Erythroblast (primary cell): Measurements from ENCODE around the gene STK38.

Experiments
- DNase-seq, 2 experiments: peaks; one replicate each; lab custom pipeline; 2025; lab: John Stamatoyannopoulos, UW
- GATA1 ChIP-seq: IDR thresholded peaks from 2 replicates; pipeline ENCODE4 v1.6.1; 2011; ENCODE audit warnings: low read depth, mild to moderate bottlenecking, control low read depth, low read length, moderate library complexity
- POLR2A ChIP-seq: IDR thresholded peaks from 2 replicates; pipeline ENCODE4 v1.6.1; 2011; ENCODE audit warnings: mild to moderate bottlenecking, low read length

STK38 gene

DNA sequence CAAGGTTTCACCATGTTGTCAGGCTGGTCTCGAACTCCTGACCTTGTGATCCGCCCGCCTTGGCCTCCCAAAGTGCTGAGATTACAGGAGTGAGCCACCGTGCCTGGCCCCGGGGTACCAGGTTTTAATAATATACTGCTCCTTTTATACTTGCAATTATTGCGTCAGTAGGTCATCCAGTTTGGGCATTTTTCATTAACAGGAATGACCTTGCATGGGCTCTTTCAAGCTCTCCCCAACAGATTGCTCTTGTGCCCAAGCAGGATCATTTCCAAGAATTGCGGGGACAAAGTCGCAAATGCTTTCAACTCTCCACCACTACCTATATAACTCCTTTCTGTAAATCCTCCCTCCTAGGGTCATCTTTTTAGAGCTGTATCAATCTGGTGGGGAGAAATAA is 23.8 kb downstream of the STK38 start:
- TF ChIP-seq POLR2A (no peak), GATA1 (no peak)
- no peak for DNase-seq

DNA sequence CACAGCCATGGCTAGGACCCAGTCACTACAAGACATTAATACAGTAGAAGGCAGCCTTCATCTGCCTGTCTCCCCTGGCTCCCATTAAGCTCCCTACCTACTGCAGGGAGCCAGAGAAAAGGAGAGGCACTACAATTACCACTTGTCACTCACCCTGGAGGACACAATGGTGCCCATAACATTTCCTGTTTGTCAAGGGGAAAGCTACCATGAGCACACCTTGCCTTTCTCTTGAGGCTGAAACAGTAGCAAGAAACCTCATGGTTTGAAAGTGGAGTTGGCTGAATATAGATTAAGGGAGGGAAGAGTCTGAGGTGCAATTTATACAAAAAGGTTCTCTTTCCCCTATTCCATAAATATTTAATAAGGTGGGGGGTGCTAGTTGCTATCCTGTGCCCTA is 27.9 kb downstream of the STK38 start:
- TF ChIP-seq GATA1, result no peak
- no peak for TF ChIP-seq POLR2A
- DNase-seq, result no peak

DNA sequence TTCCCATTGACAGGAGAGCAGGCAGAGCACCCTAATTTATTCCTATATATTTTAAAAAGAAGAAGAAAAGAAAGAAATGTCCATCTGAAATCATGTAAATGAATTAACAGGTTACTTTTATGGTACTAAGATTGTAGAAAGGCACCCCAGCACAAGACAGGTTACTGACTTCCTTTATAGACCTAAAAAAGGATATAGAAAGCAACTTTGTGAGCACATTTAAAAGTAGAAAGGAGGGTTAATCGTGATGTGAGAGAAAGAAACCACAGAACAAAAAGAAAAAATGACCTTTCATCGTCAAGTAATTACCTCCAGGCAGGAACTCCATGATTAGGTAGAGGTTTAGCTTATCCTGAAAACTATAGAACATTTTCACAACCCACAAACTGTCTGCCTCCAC is 29.9 kb downstream of the STK38 start:
- no peak for TF ChIP-seq POLR2A
- DNase-seq, result no peak

DNA sequence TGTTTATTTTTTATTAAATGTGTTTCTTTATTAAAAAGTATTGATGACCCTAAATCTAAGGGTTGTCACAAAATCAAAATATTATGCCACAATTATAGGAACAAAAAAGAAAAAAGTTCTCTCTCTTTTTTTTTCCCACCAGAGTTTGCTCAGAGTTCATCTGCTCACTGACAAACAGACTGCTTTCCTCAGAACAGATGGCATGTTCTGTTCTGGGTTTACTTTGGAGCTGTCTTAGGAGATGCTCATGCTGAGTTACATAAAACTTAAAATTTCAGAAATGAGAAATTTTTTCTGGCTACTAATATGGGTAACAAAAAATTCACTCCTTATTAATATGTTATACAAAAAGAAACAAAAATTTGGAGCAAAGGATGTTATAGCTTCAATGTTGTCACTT is 30.3 kb downstream of the STK38 start:
- DNase-seq, result no peak
- TF ChIP-seq GATA1 (no peak), POLR2A (no peak)

DNA sequence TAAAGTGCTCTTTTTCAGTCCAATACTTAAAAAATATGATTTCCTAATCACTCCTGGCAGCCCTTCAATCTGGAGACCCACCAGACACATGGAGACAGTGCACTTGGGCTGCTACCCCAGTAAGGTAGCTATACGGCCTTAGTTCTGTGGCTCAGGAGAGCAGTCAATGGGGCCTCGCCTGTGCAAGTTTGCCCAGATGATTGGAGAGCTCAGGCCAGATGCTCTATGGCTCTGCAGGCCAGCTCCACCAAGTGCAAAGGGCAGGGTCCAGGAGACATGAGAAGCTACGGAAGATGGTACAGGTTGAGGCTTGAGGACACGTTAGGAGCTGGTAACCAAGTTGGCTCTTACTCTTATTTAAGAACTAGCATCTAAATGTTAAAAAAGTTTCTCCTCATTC is 30.7 kb downstream of the STK38 start:
- DNase-seq, result no peak
- TF ChIP-seq POLR2A (no peak), GATA1 (no peak)

DNA sequence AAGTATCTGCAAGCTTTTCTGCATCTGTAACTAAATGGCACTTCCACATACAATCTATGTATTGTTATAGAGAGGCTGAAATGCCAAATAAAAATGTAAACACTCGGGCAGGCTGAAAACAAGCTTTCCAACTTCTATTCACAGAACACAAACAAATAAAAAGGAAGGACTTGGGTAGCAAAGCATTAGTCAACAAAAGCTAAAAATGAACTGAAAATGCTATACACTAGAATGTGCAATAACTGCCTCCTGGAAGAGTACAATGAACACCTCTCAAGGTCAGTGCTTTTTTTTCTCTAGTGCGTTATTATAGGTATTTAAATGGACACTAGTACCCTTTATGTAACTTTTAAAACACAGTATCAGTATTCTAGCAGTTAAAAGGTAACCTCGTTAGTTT is 31.4 kb downstream of the STK38 start:
- no peak for DNase-seq
- TF ChIP-seq POLR2A, result no peak
- no peak for TF ChIP-seq GATA1

DNA sequence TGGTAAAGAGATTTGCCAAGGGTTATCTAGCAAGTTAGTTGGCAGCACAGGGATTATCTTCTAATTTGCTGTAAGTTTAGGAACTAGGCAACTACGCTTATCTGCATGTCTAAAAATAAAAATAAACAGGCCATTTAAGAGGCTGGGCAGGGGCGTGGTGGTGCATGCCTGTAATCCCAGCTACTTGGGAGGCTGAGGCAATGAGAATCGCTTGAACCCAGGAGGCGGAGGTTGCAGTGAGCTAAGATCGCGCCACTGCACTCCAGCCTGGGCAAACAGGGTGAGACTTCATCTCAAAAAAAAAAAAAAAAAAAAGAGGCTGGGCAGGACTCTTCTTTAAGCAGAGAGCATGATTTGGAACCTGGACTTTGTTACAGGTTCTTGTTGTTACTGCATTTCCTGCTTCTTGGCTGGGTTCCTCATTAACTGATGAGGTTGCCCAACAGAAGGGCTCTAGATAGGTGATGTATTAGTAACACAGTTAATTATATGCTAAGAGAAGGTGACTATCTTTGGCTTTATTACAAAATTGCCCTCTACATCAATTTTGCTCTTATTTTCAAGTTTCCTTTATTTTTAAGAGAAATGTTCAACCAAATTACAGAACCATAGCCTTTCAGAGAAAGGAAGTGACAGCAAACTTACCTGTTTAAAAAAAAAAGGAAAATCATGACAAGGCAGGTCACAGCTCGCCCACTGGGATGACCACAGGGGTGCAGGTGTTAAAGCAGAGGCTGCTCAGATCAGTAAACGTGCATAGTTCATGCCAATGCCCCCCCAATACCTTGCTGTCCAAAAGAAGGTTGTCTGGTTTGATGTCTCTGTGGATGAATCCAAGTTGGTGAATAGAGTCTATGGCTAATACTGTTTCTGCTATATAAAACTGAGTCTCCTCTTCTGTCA is 32.5 kb downstream of the STK38 start:
- DNase-seq, result no peak
- TF ChIP-seq POLR2A (no peak), GATA1 (no peak)

DNA sequence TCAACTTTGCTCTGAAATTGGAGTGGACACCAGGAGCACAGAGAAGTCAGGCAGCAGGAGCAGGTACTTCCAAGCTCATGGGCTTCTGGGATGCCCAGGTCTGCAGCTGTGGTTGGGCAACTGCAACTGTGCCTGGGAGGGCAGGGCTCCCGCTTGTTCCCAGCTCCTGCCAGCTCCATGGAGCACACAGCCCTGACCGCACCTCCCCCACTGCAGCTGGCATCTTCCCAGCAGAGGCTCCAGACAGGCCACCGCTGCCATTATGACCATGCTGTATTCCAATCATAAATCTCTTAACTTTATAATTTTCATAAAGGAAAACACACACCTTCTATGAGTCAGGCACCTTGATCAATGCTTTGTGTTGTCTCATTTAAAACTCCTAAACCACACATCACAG is 36.9 kb downstream of the STK38 start:
- no peak for DNase-seq
- TF ChIP-seq GATA1 (no peak), POLR2A (no peak)

DNA sequence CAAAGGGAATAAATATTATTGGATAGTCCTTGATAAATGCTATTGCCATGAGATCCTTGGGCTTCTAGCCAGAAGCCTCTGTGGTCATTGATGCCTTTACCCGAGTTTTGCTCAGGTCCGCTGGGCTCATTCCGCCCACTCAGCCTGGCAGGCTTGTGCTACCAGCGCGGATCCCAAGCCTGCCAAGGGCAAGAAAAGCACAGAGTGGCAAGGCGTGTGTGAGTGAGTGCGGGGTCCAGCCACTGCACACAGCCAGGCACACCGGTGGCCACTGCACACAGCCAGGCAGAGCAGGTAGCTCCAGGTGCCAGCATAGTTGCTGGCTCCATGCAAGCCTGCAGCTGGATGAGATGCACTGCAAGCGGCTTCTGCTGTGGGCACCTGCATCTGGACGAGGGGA is 38.7 kb downstream of the STK38 start:
- TF ChIP-seq POLR2A (no peak), GATA1 (no peak)
- no peak for DNase-seq

DNA sequence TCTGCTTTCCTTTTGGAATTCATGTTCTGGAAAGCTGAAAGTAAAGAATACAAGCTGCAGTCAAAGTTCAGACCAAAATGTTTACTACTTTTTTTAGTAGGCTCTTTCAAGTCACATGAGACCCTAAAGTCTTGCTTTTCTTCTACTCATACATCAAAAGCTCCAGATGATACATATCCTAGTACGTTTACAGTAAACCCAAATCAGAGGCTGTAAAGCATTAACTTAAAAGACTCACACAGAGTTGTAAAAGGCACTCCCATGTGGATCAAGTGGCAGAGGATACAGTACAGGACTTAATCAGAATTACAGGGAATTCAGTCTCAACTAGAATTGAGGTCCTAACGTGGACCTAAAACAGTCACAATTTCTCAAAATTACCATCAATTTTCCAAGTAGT is 40.7 kb downstream of the STK38 start:
- no peak for DNase-seq
- TF ChIP-seq GATA1 (no peak), POLR2A (no peak)

DNA sequence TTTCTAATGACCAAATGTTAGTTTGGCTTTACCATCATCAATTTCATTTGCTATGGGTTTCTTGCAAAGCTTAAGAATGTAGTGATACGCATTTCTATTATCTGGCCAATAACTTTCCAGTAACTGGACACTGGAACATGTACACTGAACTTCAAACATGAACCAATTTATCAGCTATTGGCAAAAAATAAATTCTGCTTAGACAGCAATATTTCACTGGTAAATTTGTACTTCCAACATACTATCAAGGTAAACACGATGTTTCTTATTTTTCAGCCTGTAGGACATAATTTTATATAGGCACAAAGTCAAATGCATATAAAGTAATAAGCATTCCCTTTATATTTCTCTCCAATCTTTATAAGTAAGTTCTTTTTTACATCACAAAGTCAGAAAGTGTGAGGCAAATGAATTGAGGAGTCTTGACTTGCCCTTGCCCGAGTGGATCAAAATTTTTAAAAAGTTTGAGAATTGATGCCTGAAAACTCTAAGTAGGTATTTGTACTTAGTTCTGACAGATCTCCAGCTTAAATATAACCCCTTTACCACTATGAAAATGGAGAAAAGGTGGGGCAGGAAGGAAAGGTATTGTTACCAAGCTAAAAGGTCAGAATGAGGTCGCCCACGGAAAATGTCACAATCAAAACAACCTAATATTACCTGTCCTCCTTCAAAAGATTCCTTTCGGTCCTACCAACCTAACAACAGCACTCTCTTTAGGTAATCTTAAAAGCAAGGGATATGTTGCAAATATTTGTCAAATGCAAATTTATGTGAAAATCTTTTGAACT is 41.3 kb downstream of the STK38 start:
- DNase-seq, result no peak

DNA sequence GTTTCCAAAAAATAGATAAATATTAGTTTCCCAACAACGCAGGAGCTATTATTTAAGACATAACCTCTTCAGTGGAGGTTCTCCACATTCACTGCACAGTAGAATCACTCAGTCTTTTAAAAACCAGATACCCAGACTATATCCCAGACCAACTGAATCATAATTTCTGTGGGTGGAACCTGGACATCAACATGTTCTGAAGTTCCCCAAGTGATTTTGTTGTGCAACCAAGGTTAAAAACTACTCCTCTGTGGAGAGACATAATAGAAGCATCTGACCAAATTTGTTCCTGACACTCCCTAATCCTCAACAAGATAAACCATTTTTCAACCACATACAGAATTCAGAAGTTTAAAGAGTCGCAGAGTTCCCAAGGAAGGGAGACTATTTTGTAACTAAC is 42.3 kb downstream of the STK38 start:
- TF ChIP-seq GATA1, result no peak
- TF ChIP-seq POLR2A, result no peak
- DNase-seq, result no peak

More for the DNA sequence above, 41.3 kb downstream of the STK38 start:
- no peak for TF ChIP-seq POLR2A
- no peak for TF ChIP-seq GATA1

DNA sequence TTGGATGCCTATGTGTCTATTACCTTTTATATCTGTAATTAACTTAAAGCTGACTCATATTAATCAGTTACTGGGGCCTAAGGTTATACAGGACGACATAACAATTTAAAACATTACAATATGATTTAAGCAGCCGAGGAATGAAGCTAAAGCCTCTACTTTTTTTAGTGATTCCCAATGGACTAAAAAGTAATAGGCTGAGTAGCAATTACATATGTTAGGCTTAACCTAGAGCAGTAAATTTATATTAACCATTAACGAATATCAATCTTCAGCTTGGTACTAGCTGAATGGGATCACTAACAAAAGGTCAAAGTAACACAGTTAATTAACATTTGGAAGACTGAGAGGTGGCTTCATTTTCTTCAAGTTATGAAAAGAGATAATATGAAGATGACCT is 43.1 kb downstream of the STK38 start:
- TF ChIP-seq GATA1, result no peak
- DNase-seq, result no peak

DNA sequence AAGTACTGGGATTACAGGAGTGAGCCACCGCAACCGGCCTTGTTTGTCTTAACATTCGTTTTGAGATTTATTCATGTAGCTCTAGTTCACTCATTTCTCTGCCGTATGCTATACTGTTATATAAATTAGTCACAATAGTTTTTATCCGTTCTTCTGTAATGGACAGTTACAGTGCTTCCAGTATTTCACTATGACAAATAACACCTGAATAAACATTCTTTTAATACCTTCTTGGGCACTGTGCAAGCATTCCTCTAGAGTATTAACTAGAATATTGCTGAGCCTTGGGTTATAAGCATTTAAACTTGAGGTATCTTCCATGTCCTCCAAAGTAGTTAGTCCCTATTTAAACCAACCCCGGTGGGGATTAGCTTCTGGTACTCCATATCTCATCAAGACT is 45.6 kb downstream of the STK38 start:
- TF ChIP-seq GATA1 (no peak), POLR2A (no peak)
- DNase-seq, result no peak
